HepG2 (cell line): ENCODE measurements around the gene HOXA11. TPM values are rescaled to one million over a fixed set of nuclear protein-coding genes. Genes with fewer than 3 reads are reported as not detected.

Source experiments
- ATAC-seq: fragments of 200-7000 bp; cut with Tn5 transposase; 3 replicates; pipeline ENCODE4 v1.9.1; 2020; ENCODE audit warnings: mild to moderate bottlenecking, moderate library complexity
- BruUV-seq: library from RNA; stranded (reverse); fragments of 400-500 nt; replicated peaks from 2 replicates; lab custom pipeline; 2021; lab: Mats Ljungman, UMichigan
- CTCF ChIA-PET: fragments of 300-600 bp; formaldehyde crosslinking; extraction: SDS; loops from one replicate; lab custom pipeline; 2021; ENCODE audit warnings: low total read pairs, inconsistent platforms, low intra/inter-chr PET ratio; lab: Yijun Ruan, JAX
- POLR2A ChIA-PET: fragments of 350-600 bp; sonication (Branson Sonifier 250); formaldehyde crosslinking; loops from one replicate; lab custom pipeline; 2020; ENCODE audit warnings: antibody characterized with exemption, inconsistent platforms; lab: Yijun Ruan, JAX
- DNase-seq: peaks from one replicate; pipeline ENCODE4 v3.0.0-alpha.2; 2015; ENCODE audit warnings: low spot score
- FAIRE-seq: peaks from 3 replicates; lab custom pipeline; 2011; peaks lifted over from hg19 to GRCh38; lab: Jason Lieb, UNC
- H2AFZ ChIP-seq: one replicate; pipeline ENCODE4 v1.6.1; 2011; ENCODE audit warnings: low read length, inconsistent platforms
- H3K27ac ChIP-seq: fragments of 300-600 bp; 3 replicates; pipeline ENCODE4 v1.8.0; 2011; ENCODE audit warnings: mixed run types, mild to moderate bottlenecking, mixed read lengths, low read length, inconsistent platforms; ENCODE audit not compliant: insufficient read depth; ENCODE audit errors: extremely low read length
- H3K27me3 ChIP-seq, 2 experiments: fragments of 200-600 bp in 1 of 2; 2 replicates in 1 of 2; 3 replicates in 1 of 2; pipeline versions ENCODE4 v1.6.0 to v1.8.0; 2011; ENCODE audit warnings: low read length in 2 of 2, mild to moderate bottlenecking in 2 of 2, moderate library complexity in 2 of 2, inconsistent platforms in 1 of 2; ENCODE audit not compliant: insufficient read depth in 2 of 2, control insufficient read depth in 1 of 2
- H3K36me3 ChIP-seq, 2 experiments: fragments of 200-600 bp in 1 of 2; replicated peaks in 1 of 2; 2 replicates in 1 of 2; 3 replicates in 1 of 2; pipeline versions ENCODE4 v1.5.1 to v1.8.0; 2011; ENCODE audit warnings: low read length in 2 of 2, inconsistent platforms in 1 of 2; ENCODE audit not compliant: insufficient read depth in 2 of 2, control insufficient read depth in 1 of 2
- H3K4me1 ChIP-seq: 2 replicates; pipeline ENCODE4 v1.5.1; 2012; ENCODE audit warnings: low read length, inconsistent platforms; ENCODE audit not compliant: insufficient read depth
- H3K4me2 ChIP-seq: 2 replicates; pipeline ENCODE4 v1.6.0; 2011; ENCODE audit warnings: low read depth, low read length, inconsistent platforms
- H3K4me3 ChIP-seq, 3 experiments: fragments of 200-600 bp in 1 of 3; sonication (generic), shearing (Covaris generic) in 1 of 3; replicated peaks in 1 of 3; 2 replicates each; pipeline ENCODE4 v1.5.1; 2011 to 2016; ENCODE audit warnings: low read length in 3 of 3, inconsistent platforms in 2 of 3, low read depth in 2 of 3, mild to moderate bottlenecking in 2 of 3, control low read depth in 1 of 3, mixed read lengths in 1 of 3; ENCODE audit not compliant: insufficient read depth in 1 of 3
- H3K79me2 ChIP-seq: one replicate; pipeline ENCODE4 v1.6.1; 2011; ENCODE audit warnings: low read length, inconsistent platforms; ENCODE audit not compliant: insufficient read depth
- H3K9ac ChIP-seq: 2 replicates; pipeline ENCODE4 v1.6.0; 2011; ENCODE audit warnings: mild to moderate bottlenecking, low read depth, low read length, inconsistent platforms; ENCODE audit not compliant: insufficient read depth
- H3K9me3 ChIP-seq: 2 replicates; pipeline ENCODE4 v1.5.1; 2012; ENCODE audit warnings: mild to moderate bottlenecking, low read length
- H4K20me1 ChIP-seq: 2 replicates; pipeline ENCODE4 v1.6.0; 2011; ENCODE audit warnings: inconsistent platforms, mild to moderate bottlenecking, low read length, moderate library complexity; ENCODE audit not compliant: insufficient read depth
- MBNL3 ChIP-seq: fragments of 250-450 bp; sonication (Bioruptor Pico); conservative IDR thresholded peaks from 2 replicates; pipeline ENCODE4 v1.8.0; 2022; ENCODE audit warnings: mild to moderate bottlenecking, inconsistent platforms
- RAD21 ChIP-seq: fragments of 450-650 bp; formaldehyde crosslinking; IDR thresholded peaks from 2 replicates; pipeline ENCODE4 v1.5.0; 2020; ENCODE audit warnings: mild to moderate bottlenecking
- SOX13 ChIP-seq, 3 experiments: fragments of 450-650 bp in 1 of 3; sonication (generic) in 1 of 3; formaldehyde crosslinking in 1 of 3; IDR thresholded peaks in 2 of 3; conservative IDR thresholded peaks in 1 of 3; 2 replicates each; pipeline versions ENCODE4 v1.5.0 to v1.6.1; 2016 to 2020; ENCODE audit warnings: antibody characterized with exemption in 1 of 3, mild to moderate bottlenecking in 1 of 3, missing compliant biosample characterization in 1 of 3, missing genetic modification reagents in 1 of 3, moderate library complexity in 1 of 3
- SOX5 ChIP-seq: IDR thresholded peaks from 2 replicates; pipeline ENCODE4 v1.6.1; 2016; ENCODE audit warnings: borderline replicate concordance
- SRSF9 ChIP-seq: fragments of 200-400 bp; formaldehyde crosslinking; IDR thresholded peaks from 2 replicates; pipeline ENCODE4 v1.6.1; 2018; ENCODE audit warnings: borderline replicate concordance, mild to moderate bottlenecking, low read depth, low read length; ENCODE audit not compliant: insufficient read depth, poor library complexity, severe bottlenecking
- XBP1 ChIP-seq: sonication (generic); formaldehyde crosslinking; IDR thresholded peaks from 2 replicates; pipeline ENCODE4 v1.5.0; 2020; ENCODE audit warnings: missing genetic modification reagents
- XRCC5 ChIP-seq: fragments of 200-400 bp; formaldehyde crosslinking; optimal IDR thresholded peaks from 2 replicates; pipeline ENCODE3; 2017; ENCODE audit warnings: mild to moderate bottlenecking, low read length
- ZFY ChIP-seq: sonication (generic); formaldehyde crosslinking; IDR thresholded peaks from 2 replicates; pipeline ENCODE4 v1.4.0; 2020; ENCODE audit warnings: missing genetic modification reagents
- ZNF142 ChIP-seq: sonication (generic); formaldehyde crosslinking; IDR thresholded peaks from 2 replicates; pipeline ENCODE4 v1.4.0; 2020; ENCODE audit warnings: missing genetic modification reagents
- ZNF180 ChIP-seq: sonication (generic); formaldehyde crosslinking; IDR thresholded peaks from 2 replicates; pipeline ENCODE4 v1.4.0; 2020; ENCODE audit warnings: low read depth, missing genetic modification reagents, borderline replicate concordance
- ZNF383 ChIP-seq: sonication (generic); formaldehyde crosslinking; IDR thresholded peaks from 2 replicates; pipeline ENCODE4 v1.4.0; 2020; ENCODE audit warnings: missing genetic modification reagents, mild to moderate bottlenecking, borderline replicate concordance
- WGBS: methylation state at CpG from one replicate; pipeline ENCODE4 v1.1.6; 2017; ENCODE audit warnings: low lambda C conversion rate; 5-methylcytosine and 5-hydroxymethylcytosine counted together
- in situ Hi-C: cut with HindIII; loops from 2 replicates; pipeline ENCODE4 v1.10.0; 2017; ENCODE audit warnings: low pct_unique_long_range_greater_than_20kb; ENCODE audit not compliant: extremely low pct_ligation_motif_present
- intact Hi-C: fragments of 100-400 bp; cut with micrococcal nuclease; formaldehyde crosslinking; loops from one replicate; pipeline ENCODE4 v1.10.0; 2022; ENCODE audit not compliant: unreplicated experiment
- polyA plus RNA-seq, 8 experiments: library from polyadenylated mRNA; depleted of rRNA in 3 of 8; stranded (reverse) in 7 of 8; unstranded in 1 of 8; fragments of >200 nt; fragmentation: Illumina TruSeq in 4 of 8; extraction: Trizol in 4 of 8; gene quantifications; 2 replicates each; pipeline versions ENCODE4 v1.2.1 to v1.2.3, GENCODE V29; 2011 to 2016; ENCODE audit warnings: low read depth in 4 of 8, missing spikeins in 1 of 8, mixed read lengths in 1 of 8; ENCODE audit not compliant: insufficient read depth in 1 of 8
- total RNA-seq, 5 experiments: library from RNA; depleted of rRNA; stranded (reverse); fragments of >200 nt; fragmentation: Illumina TruSeq; extraction: Trizol; gene quantifications; 2 replicates each; pipeline ENCODE4 v1.2.3, GENCODE V29; 2016; ENCODE audit warnings: low read depth in 1 of 5
- TF ChIP-seq, protein P1 (sequence below): sonication (generic); formaldehyde crosslinking; IDR thresholded peaks from 2 replicates; pipeline ENCODE4 v1.4.0; 2020; ENCODE audit warnings: missing genetic modification reagents
- TF ChIP-seq, protein P2 (sequence below): sonication (generic); formaldehyde crosslinking; IDR thresholded peaks from 2 replicates; pipeline ENCODE4 v1.5.1; 2020; ENCODE audit warnings: missing genetic modification reagents, mild to moderate bottlenecking, borderline replicate concordance

Gene HOXA11
- total and polyA plus RNA-seq, 2 of the 13 experiments (the other 11 are each of a cell fraction or from before 2014, with no cell fraction given) = not detected

GRCh38 chr7:27179503-27180430 is 5.3 kb downstream of the HOXA11 start:
- Histone ChIP-seq H3K4me1 (peaks cover 34% of the 10 kb centered on the region), H3K27ac (no peak overlapping the region), H3K27me3 (peaks cover 15 to 87% of the 10 kb centered on the region in 2 experiments), H4K20me1 (peaks cover 2% of the 10 kb centered on the region; the same call in 1 of the 2 replicates), H2AFZ (no peak overlapping the region), H3K9me3 (no peaks in the 10 kb centered on the region), H3K36me3 (no peaks in the 10 kb centered on the region), H3K79me2 (no peaks in the 10 kb centered on the region), H3K9ac (peak overlapping the region; percentile 17; the same call in 1 of the 2 replicates), H3K4me3 (peak overlapping the region in 2 of 3 experiments; percentile 40 to 62; a peak in 4 of 6 replicates), H3K4me2 (peak overlapping the region; percentile 83)
- intact Hi-C loops (no loop called here), in situ Hi-C loops (no loop called here)
- DNase-seq (peak; percentile 41), ATAC-seq (peak; percentile 79), FAIRE-seq (no peak)
- WGBS = 14% methylated on average over 41 of the region's 56 CpGs
- CTCF ChIA-PET = no interaction called here
- BruUV-seq = no TSS peak
- POLR2A ChIA-PET = no interaction called here
- peak; percentile 62 for TF ChIP-seq XRCC5
- TF ChIP-seq ZFY = peak; percentile 27; the same call in 1 of the 2 replicates
- TF ChIP-seq, protein P1, sequence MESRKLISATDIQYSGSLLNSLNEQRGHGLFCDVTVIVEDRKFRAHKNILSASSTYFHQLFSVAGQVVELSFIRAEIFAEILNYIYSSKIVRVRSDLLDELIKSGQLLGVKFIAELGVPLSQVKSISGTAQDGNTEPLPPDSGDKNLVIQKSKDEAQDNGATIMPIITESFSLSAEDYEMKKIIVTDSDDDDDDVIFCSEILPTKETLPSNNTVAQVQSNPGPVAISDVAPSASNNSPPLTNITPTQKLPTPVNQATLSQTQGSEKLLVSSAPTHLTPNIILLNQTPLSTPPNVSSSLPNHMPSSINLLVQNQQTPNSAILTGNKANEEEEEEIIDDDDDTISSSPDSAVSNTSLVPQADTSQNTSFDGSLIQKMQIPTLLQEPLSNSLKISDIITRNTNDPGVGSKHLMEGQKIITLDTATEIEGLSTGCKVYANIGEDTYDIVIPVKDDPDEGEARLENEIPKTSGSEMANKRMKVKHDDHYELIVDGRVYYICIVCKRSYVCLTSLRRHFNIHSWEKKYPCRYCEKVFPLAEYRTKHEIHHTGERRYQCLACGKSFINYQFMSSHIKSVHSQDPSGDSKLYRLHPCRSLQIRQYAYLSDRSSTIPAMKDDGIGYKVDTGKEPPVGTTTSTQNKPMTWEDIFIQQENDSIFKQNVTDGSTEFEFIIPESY (CRISPR knock-in tag) = peak; percentile 61; the same call in 1 of the 2 replicates
- TF ChIP-seq SOX5 (CRISPR knock-in tag) = no peak
- peak; percentile 98 for TF ChIP-seq ZNF142
- TF ChIP-seq MBNL3 = no peak
- TF ChIP-seq XBP1 (CRISPR knock-in tag) = no peak
- TF ChIP-seq ZNF383 = no peak
- no peak for TF ChIP-seq SOX13 (IDR thresholded peaks at IDR 0.05)
- no peak for TF ChIP-seq SOX13 (CRISPR knock-in tag; conservative IDR thresholded peaks at IDR 0.05 in 1 of 2, IDR thresholded peaks at IDR 0.05 in 1 of 2)
- TF ChIP-seq ZNF180 (CRISPR knock-in tag) = no peak
- TF ChIP-seq RAD21 = 0 out of 2 replicates have a peak, but pooled peaks have one; percentile 30
- no peak for TF ChIP-seq SRSF9
- TF ChIP-seq, protein P2, sequence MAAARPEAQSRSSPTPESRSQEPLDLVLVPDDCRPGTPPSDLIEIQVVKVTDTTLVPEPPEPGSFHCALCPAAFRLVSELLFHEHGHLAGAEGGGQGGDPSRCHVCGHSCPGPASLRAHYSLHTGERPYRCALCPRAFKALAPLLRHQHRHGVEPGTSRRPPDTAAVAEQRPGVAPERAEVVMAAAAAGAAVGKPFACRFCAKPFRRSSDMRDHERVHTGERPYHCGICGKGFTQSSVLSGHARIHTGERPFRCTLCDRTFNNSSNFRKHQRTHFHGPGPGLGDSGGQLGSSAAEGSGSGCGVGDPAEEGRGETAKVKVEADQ (CRISPR knock-in tag) = no peak
